Tibial nerve (tissue), 4 donors: ENCODE results near the gene STON2. TPM values are rescaled to one million over a fixed set of nuclear protein-coding genes. Genes with fewer than 3 reads are reported as not detected.

Source experiments
- DNase-seq, 2 donors: peaks; one replicate each; pipeline ENCODE4 v3.0.0-alpha.2; 2019; ENCODE audit warnings: low spot score in 2 of 2
- H3K27ac ChIP-seq, 4 donors: fragments of 200-600 bp; sonication (generic) in 3 of 4; one replicate each; pipeline ENCODE4 v1.5.1; 2017 to 2019; ENCODE audit warnings: mild to moderate bottlenecking in 1 of 4
- H3K27me3 ChIP-seq, 2 donors: fragments of 200-600 bp; sonication (generic) in 1 of 2; one replicate each; pipeline versions ENCODE4 v1.5.1 to v1.6.0; 2017 to 2019
- H3K36me3 ChIP-seq, 3 donors: fragments of 200-600 bp; sonication (generic); one replicate each; pipeline ENCODE4 v1.5.1; 2018 to 2019
- H3K4me1 ChIP-seq, 4 donors: fragments of 200-600 bp; sonication (generic) in 3 of 4; one replicate each; pipeline ENCODE4 v1.5.1; 2017 to 2019
- H3K4me3 ChIP-seq, 4 donors: fragments of 200-600 bp; sonication (generic) in 3 of 4; one replicate each; pipeline ENCODE4 v1.5.1; 2017 to 2019; ENCODE audit warnings: mild to moderate bottlenecking in 1 of 4, moderate library complexity in 1 of 4
- H3K9me3 ChIP-seq, 4 donors: fragments of 200-600 bp; sonication (generic) in 3 of 4; one replicate each; pipeline ENCODE4 v1.5.1; 2017 to 2019
- EP300 ChIP-seq, 2 donors: sonication (generic); formaldehyde crosslinking; IDR thresholded peaks; one replicate each; pipeline ENCODE4 v1.6.1; 2017; ENCODE audit warnings: antibody characterized with exemption in 2 of 2, mild to moderate bottlenecking in 1 of 2
- POLR2A ChIP-seq, 2 donors: fragments of 450-650 bp; IDR thresholded peaks; one replicate each; pipeline ENCODE4 v1.6.1; 2017; ENCODE audit warnings: antibody characterized with exemption in 2 of 2, mild to moderate bottlenecking in 2 of 2, moderate library complexity in 2 of 2
- WGBS, 2 donors: methylation state at CpG; one replicate each; pipeline ENCODE4 v1.1.5; 2018; 5-methylcytosine and 5-hydroxymethylcytosine counted together
- total RNA-seq, 4 donors: library from RNA; depleted of rRNA; stranded (reverse); fragments of >200 nt; gene quantifications; one replicate each; pipeline ENCODE4 v1.1.0, GENCODE V29; 2016
- TF ChIP-seq, protein P1 (sequence below), 5 experiments: fragments of 200-600 bp in 3 of 5; fragments of 450-650 bp in 2 of 5; sonication (generic) in 3 of 5; IDR thresholded peaks; one replicate each; pipeline ENCODE4 v1.5.1; 2016 to 2019; ENCODE audit warnings: antibody characterized with exemption in 5 of 5, mild to moderate bottlenecking in 3 of 5, moderate library complexity in 2 of 5

Gene STON2, protein sequence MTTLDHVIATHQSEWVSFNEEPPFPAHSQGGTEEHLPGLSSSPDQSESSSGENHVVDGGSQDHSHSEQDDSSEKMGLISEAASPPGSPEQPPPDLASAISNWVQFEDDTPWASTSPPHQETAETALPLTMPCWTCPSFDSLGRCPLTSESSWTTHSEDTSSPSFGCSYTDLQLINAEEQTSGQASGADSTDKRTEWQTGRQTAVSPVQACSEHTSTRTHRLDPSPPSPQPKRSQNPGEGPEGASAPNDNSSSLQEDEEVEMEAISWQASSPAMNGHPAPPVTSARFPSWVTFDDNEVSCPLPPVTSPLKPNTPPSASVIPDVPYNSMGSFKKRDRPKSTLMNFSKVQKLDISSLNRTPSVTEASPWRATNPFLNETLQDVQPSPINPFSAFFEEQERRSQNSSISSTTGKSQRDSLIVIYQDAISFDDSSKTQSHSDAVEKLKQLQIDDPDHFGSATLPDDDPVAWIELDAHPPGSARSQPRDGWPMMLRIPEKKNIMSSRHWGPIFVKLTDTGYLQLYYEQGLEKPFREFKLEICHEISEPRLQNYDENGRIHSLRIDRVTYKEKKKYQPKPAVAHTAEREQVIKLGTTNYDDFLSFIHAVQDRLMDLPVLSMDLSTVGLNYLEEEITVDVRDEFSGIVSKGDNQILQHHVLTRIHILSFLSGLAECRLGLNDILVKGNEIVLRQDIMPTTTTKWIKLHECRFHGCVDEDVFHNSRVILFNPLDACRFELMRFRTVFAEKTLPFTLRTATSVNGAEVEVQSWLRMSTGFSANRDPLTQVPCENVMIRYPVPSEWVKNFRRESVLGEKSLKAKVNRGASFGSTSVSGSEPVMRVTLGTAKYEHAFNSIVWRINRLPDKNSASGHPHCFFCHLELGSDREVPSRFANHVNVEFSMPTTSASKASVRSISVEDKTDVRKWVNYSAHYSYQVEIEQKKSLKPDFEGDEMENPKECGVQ
- 10 to 100 TPM; 21.6 to 62.0 (median 34.7) TPM for total RNA-seq

- peaks cover 0 to 26% (median 9%) of the 10 kb centered on the region in 4 donors for H3K4me1 ChIP-seq
- TF ChIP-seq POLR2A (IDR thresholded peaks at IDR 0.05) (no peak), EP300 (IDR thresholded peaks at IDR 0.05) (no peak)
- TF ChIP-seq, protein P1, sequence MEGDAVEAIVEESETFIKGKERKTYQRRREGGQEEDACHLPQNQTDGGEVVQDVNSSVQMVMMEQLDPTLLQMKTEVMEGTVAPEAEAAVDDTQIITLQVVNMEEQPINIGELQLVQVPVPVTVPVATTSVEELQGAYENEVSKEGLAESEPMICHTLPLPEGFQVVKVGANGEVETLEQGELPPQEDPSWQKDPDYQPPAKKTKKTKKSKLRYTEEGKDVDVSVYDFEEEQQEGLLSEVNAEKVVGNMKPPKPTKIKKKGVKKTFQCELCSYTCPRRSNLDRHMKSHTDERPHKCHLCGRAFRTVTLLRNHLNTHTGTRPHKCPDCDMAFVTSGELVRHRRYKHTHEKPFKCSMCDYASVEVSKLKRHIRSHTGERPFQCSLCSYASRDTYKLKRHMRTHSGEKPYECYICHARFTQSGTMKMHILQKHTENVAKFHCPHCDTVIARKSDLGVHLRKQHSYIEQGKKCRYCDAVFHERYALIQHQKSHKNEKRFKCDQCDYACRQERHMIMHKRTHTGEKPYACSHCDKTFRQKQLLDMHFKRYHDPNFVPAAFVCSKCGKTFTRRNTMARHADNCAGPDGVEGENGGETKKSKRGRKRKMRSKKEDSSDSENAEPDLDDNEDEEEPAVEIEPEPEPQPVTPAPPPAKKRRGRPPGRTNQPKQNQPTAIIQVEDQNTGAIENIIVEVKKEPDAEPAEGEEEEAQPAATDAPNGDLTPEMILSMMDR (IDR thresholded peaks at IDR 0.05): no peak
- H3K4me3 ChIP-seq: no peak within 1 kb of the TSS
- H3K27me3 ChIP-seq: no peaks in the 10 kb centered on the region
- 33 to 41% methylated on average over 5 of the region's 5 CpGs for whole genome bisulfite sequencing, 2 donors
- peak within 1 kb of the TSS in 2 of 4 donors; percentile 73 to 88 for H3K27ac ChIP-seq
- peaks cover 0 to 8% (median 0%) of the 10 kb centered on the region in 3 donors for H3K36me3 ChIP-seq
- peak in 1 of 2 donors; percentile 46 for DNase-seq
- H3K9me3 ChIP-seq: no peaks in the 10 kb centered on the region
Observed at GRCh38 chr14:81400202-81400678, at the start of gene STON2. TSS of gene STON2 (minus strand) at chr14:81400324. CDS start at chr14:81398382, 1,942 bp downstream.

DNA sequence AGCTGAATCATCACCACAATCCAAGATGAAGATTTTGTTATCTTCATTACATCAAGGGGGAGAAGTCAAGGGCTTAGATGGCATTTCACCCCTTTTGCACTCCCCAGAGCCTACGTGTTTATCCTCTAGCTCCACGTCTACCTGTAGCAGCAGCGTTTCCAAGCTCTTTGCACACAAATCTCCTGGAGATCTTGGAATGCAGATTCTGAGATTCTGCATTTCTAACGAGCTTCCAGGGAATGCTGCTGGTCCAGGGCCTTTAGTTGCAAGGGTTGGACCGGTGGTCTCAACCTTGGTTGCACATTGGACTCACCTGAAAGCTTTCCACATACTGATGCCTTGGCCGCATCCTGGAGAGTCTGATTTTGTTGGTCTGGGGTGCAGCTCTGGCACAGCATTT is 49.5 kb upstream of the STON2 start:
- Histone ChIP-seq H3K27ac (peak overlapping the region in 1 of 4 donors; percentile 34), H3K9me3 (no peaks in the 10 kb centered on the region), H3K4me1 (peaks cover 0 to 27% (median 5%) of the 10 kb centered on the region in 4 donors), H3K36me3 (no peaks in the 10 kb centered on the region), H3K27me3 (no peaks in the 10 kb centered on the region), H3K4me3 (no peak overlapping the region)
- TF ChIP-seq EP300 (IDR thresholded peaks at IDR 0.05): no peak
- no peak for TF ChIP-seq POLR2A (IDR thresholded peaks at IDR 0.05)
- TF ChIP-seq, protein P1 (IDR thresholded peaks at IDR 0.05): no peak
- 70 to 76% methylated on average over 6 of the region's 6 CpGs for WGBS, 2 donors
- no peak for DNase-seq

- H3K36me3 ChIP-seq: no peaks in the 10 kb centered on the region
- TF ChIP-seq EP300 (IDR thresholded peaks at IDR 0.05): peak in 1 of 2 donors; percentile 53
- TF ChIP-seq POLR2A (IDR thresholded peaks at IDR 0.05): no peak
- TF ChIP-seq, protein P1 (IDR thresholded peaks at IDR 0.05): no peak
- H3K27ac ChIP-seq: peak overlapping the region in 1 of 4 donors; percentile 34
- no peak overlapping the region for H3K4me3 ChIP-seq
- peaks cover 0 to 27% (median 5%) of the 10 kb centered on the region in 4 donors for H3K4me1 ChIP-seq
- H3K27me3 ChIP-seq: no peaks in the 10 kb centered on the region
- 7 to 10% methylated on average over 4 of the region's 4 CpGs for WGBS, 2 donors
- no peaks in the 10 kb centered on the region for H3K9me3 ChIP-seq
- peak in 1 of 2 donors; percentile 29 for DNase-seq
Observed at GRCh38 chr14:81449114-81449513, 49.0 kb upstream of the STON2 start.

DNA sequence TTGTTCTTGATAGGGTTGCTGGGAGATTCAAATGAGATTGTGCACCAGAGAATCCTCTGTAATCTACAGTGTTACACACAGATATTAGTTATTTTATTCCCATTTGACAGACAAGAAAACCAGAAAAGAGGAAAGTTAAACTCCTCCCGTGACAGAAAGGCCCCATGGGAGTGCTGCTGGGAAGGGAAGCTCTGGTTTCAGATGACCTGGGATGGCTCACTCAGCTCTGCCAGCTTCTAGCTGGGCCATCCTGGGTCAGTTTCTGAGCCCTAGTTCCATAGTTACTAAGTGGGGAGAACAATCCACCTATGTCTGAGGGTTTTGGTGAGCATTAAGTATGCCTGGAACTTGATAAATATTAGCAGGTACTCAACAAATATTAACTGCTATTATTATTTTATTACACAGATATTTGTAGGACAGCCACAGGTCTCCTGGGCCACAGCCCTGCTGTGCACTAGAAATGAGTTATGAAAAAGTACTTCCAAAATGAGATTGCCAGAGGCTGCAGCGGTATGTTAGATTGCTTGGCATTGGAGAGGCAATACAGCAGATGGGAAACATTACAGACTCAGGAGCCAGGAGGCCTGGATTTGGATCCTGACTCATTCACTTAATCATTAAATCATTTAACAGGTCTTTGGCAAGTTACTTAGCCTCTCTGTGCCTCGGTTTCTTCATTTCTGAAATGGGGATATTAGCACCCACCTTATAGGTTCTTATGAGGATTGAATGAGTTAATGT is 47.1 kb upstream of the STON2 start:
- no peak overlapping the region for H3K27ac ChIP-seq
- no peak for DNase-seq
- no peaks in the 10 kb centered on the region for H3K9me3 ChIP-seq
- WGBS, 2 donors: 72 to 73% methylated on average over 3 of the region's 3 CpGs
- no peaks in the 10 kb centered on the region for H3K27me3 ChIP-seq
- no peaks in the 10 kb centered on the region for H3K36me3 ChIP-seq
- TF ChIP-seq, protein P1 (IDR thresholded peaks at IDR 0.05): no peak
- TF ChIP-seq EP300 (IDR thresholded peaks at IDR 0.05) (no peak), POLR2A (IDR thresholded peaks at IDR 0.05) (no peak)
- H3K4me1 ChIP-seq: peaks cover 0 to 21% (median 5%) of the 10 kb centered on the region in 4 donors
- H3K4me3 ChIP-seq: no peak overlapping the region
